ENCODE results near the gene GUCY2C.

The GUCY2C gene

DNA sequence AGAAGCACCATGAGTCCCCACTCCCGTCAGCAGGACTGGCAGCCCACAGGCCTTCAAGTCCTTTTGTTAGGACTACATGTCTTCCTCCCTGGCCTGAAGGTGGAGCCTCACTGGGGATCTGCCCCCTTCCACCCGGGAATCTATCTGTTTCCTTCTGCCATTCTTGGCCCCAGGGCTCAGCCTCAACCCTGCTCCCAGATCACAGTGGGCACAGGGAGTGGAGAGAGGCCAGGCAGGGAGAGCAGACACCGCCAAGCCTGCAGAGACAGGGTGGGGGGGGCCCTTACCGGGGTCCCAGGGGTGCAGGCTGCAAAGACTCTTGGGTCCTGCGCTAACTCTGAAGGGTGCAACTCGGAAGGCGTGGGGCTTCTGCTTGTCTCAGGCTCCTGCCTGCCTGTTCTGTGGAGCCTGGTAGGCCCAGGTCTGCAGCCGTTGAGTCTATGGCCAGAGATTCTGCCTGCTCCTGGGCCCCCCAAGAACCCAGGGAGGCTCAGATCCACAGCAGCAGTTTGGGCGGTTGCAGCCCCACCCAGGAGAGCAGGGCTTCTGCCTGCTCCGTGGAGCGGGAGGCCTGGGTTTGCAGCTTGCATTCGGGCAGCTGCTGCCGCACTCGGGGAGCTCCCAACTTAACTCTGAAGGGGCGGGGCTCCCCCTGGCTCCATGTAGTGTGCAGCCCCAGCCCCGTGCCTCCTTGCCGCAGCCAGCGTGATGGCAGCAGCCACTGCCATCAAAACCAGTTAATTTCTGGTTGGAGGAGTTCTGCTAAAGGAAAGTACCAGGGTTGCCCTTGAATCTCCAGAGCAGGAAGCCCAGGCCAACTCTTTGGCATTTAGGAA is 107.0 kb downstream of the GUCY2C start:
- in situ Hi-C loops (cut with MboI; ENCODE audit: low pct_unique_long_range_greater_than_20kb, low sequenced_read_pairs), result no loop called here

DNA sequence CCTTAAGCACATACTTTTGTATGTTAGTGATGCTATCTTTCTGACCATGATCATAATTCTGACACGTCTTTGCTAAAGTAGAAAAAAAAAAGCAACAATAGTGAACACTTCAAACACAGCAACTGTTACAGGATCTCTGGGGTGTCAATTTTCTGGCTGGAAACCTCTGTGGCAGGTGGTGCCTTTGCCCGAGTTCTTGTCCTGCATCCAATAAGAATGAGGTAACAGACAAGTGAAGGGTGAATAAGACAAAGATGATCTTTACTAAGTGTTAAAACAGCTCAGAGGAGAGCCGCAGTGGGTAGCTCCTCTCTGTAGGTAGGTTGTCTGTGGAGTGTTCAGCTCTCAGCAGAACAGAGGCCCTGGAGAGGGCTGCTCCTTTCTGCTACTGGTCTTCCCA is 107.8 kb downstream of the GUCY2C start:
- in situ Hi-C loops (cut with MboI; ENCODE audit: low pct_unique_long_range_greater_than_20kb, low sequenced_read_pairs), result no loop called here
- DNase-seq, result no peak

More for the DNA sequence above, 107.0 kb downstream of the GUCY2C start:
- DNase-seq, result no peak

DNA sequence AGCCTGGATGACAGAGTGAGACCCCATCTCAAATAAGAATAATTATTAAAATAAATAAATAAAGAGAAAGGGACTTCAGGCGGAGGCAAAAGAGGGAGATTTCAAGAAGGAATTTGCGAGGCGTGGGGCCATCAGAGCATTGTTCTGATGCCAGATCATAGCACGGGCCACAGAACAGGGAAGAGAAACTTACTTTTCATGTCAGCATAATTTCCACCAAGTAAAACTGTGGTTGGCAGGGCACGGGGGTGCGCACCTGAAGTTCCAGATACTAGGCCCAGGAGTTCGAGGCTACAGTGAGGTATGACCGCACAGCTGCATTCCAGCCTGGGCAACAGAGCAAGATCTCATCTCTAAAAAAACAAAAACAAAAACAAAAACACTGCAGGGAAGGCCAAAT is 117.8 kb downstream of the GUCY2C start:
- in situ Hi-C loops (cut with MboI; ENCODE audit: low pct_unique_long_range_greater_than_20kb, low sequenced_read_pairs), result no loop called here
- DNase-seq, result no peak

DNA sequence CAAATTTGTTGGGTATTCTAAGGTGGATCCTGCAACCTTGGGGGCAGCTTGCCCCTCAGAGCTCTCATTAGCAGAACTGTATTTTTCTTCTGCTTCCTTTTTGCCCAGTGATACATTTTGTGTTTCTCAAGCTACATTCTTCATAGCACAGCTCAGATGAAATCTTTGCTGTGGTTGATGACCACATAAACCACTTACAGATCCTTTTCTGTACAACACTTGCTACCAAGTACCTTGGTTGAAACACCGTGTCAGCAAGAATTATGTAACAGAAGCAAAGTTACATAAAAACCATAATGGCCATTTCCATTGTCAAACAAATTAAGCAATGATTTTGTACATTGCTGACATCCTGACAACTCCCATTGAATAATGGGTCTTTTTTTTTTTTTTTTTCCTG is 119.1 kb downstream of the GUCY2C start:
- peak; percentile 40 for DNase-seq
- in situ Hi-C loops (cut with MboI; ENCODE audit: low pct_unique_long_range_greater_than_20kb, low sequenced_read_pairs), result no loop called here

DNA sequence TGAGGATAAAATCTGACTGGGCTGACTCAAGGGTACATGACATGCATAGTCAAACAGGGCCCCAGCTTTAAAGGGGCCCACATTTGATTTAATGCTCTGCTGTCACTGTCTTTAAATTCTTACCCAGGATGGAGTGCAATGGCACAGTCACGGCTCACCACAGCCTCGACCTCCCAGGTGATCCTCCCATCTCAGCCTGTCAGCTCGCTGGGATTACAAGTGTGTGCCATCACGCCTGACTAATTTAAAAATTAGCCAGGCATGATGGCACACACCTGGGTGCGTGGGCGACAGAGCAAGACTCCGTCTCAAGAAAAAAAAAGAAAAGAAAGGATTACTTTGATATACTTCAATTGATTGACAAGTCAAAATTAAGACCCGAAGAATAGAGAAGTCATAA is 119.5 kb downstream of the GUCY2C start:
- DNase-seq, result no peak
- in situ Hi-C loops (cut with MboI; ENCODE audit: low pct_unique_long_range_greater_than_20kb, low sequenced_read_pairs), result no loop called here

DNA sequence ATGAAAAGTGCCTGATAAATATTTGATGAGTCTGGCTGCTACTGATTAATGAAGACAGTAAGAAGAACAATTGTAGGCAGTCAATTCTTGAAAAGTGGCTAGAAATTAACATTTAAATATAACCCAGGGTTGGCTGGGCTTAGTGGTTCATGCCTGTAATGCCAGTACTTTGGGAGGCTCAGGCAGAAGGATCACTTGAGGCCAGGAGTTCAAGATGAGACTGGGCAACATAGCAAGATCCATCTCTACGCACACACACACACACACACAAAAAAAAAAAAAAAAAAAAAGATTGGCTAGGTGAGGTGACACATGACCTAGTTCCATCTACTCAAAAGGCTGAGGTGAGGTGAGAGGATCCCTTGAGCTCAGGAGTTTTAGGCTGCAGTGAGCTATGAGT is 120.8 kb downstream of the GUCY2C start:
- in situ Hi-C loops (cut with MboI; ENCODE audit: low pct_unique_long_range_greater_than_20kb, low sequenced_read_pairs), result no loop called here
- no peak for DNase-seq

DNA sequence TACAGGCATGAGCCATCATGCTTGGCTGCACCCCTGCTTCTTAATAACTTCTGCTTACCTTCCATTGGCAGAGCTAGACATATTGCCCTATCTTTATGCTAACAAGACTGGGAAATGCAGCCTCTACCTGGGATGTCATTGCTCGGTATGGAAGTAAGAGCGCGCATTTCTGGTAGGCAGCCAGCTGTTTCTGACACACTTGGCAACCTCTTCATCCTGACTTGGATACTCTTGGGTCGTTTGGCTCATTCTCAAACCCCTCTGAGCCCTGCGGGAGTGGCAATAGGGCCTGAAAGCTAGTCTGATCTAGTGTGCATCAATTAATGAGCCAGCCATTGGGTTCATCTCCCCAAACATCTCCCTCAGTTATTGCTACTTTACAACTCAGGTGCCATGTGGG is 123.3 kb downstream of the GUCY2C start:
- in situ Hi-C loops (cut with MboI; ENCODE audit: low pct_unique_long_range_greater_than_20kb, low sequenced_read_pairs), result no loop called here

DNA sequence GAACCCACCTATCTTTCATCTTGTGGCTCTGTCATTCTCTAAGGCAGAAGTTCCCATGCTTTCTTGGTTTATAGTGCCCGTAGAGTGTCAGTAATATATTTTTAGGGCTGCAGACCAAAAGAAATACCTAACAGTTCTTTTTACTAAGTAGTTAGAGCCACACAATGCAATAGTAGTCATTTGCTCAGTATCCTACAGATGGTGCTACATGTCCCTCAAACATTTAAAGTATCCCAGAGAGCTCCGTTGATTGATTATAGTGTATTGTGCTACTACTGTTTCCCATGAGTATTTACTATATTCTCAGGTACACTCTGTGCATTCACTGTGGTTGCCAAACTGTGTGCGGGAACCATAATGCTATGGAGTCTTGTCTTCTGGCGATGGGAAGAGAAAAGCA is 124.0 kb downstream of the GUCY2C start:
- in situ Hi-C loops (cut with MboI; ENCODE audit: low pct_unique_long_range_greater_than_20kb, low sequenced_read_pairs), result no loop called here
- DNase-seq, result no peak

More for the DNA sequence above, 123.3 kb downstream of the GUCY2C start:
- DNase-seq, result no peak

DNA sequence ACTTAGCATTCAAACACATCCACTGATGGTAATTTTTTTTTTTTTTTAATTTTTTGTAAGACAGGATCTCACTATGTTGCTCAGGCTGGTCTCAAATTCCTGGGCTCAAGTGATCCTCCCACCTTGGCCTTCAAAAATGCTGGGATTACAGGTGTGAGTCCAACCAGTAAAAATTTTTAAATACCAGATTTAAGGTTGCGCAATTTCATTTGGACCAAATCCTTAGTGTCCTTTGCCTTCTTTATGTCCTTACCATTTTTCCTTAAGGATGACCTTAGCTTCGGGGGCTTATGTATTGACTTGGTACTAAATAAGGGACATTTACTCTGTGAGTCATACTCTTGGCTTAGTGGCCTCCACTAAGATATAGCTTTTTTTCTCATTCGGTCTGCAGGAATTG is 124.6 kb downstream of the GUCY2C start:
- DNase-seq, result no peak
- in situ Hi-C loops (cut with MboI; ENCODE audit: low pct_unique_long_range_greater_than_20kb, low sequenced_read_pairs), result no loop called here

DNA sequence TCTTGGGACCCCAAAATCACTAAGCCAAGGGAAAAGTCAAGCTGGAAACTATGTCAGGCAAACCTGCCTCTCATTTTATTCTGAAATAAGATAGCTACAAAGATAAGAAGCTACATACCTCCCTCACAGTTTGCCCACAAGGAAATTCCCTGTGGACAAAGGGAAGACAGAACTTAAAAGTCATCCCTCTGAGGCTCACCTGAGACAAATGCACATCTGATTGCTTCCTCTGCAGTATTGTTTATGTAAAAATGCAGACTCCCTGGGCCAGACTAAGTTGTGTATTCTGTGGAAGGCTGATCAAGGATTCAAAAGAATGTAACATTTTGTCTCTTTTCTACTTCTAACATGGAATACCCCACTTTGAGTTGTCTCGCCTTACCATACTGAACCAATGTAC is 126.2 kb downstream of the GUCY2C start:
- DNase-seq, result no peak
- in situ Hi-C loops (cut with MboI; ENCODE audit: low pct_unique_long_range_greater_than_20kb, low sequenced_read_pairs), result no loop called here

DNA sequence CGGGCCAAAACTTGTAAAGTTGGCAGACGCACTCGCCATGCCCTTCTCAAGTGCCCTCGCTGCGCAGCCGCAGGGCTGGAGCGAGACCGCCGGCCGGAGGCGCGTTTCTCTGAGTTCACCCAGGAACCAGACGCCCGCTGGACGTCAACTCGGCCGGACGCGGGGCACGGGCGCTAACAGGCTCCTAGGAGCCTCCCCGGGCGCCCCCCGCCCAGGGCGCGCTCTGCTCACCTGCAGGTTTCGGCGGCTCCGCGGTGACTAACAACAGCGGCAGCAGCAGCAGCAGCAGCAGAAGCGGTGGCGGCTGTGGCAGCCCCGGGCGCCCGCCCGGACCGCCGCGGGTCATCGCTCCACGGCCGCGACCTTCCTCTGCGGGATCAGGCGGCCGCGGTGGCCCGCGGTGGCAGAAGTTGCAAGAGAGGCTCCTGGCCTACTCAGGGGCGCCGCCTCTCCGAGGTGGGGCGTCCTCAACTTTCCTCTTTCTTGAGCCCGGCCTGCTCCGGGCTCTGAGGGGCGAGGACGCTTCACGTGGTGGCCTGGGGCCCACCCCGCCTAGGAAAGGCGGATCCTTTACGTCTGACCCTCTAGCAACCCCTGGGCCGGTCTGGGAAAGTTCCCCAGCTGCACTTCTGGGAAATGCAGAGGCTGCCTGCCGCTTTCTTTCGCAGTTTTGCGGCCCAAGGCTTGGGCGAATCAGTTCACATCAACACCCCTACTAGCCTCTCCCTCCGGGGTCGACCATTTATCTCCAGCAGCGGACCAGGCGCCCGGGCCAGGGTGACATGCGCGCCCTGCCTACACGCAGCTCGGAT is 128.8 kb downstream of the GUCY2C start, which contains the start of gene PLBD1:
Gene PLBD1 (minus strand): TSS at position 533 of the 812 bp plus-strand sequence. CDS start 187 bp downstream, at position 346.
- DNase-seq, result no peak
- in situ Hi-C loops (cut with MboI; ENCODE audit: low pct_unique_long_range_greater_than_20kb, low sequenced_read_pairs), result no loop called here

DNA sequence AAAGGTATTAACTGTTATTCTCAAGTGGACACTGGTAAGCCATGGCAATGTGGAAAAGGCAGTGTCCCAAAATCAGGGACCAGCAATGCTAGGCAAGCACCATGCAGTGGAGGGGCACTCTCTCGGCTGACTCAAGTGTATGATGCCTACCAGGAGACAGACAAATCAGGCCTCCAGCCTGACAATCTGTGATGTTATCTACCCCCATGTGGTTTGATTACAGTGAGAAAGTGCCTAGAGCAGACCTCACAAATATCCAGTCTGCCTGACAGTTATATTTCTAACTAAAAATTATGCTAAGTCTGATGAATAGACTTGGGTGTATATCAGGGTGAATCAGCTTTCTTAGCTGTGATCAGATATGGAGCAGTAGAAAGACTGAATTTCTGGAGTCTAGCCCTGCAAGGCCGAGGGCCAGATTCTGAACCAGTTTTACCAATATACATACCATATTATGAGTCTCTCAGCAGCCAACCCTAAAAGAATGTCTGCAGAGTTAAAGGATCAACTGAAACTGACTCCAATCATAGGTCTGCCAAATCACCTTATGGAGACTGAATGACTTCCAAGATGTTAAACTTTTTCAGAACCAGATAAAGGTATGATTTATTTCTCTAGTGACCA is 132.0 kb downstream of the GUCY2C start:
- in situ Hi-C loops (cut with MboI; ENCODE audit: low pct_unique_long_range_greater_than_20kb, low sequenced_read_pairs), result no loop called here
- no peak for DNase-seq

DNA sequence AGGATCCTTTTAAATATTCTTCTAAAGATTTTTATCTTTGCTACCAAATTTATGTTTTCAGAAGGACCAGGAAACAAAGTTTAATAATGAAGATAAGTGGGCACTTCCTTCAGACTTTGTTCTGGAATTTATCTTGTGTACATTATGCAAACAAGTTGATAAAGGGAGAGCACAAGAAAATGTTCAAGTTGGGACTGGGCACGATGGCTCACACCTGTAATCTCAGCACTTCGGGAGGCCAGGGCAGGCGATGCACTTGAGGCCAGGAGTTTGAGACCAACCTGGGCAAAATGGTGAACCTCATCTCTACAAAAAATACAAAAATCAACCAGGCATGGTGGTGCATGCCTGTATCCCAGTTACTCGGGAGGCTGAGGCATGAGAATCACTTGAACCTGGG is 133.4 kb downstream of the GUCY2C start:
- DNase-seq, result no peak
- in situ Hi-C loops (cut with MboI; ENCODE audit: low pct_unique_long_range_greater_than_20kb, low sequenced_read_pairs), result no loop called here
